Smooth muscle cell (in vitro differentiated cells): Measurements from ENCODE around the gene RNU4-1. TPM values are rescaled to one million over a fixed set of nuclear protein-coding genes. Genes with fewer than 3 reads are reported as not detected.

ENCODE experiments used
- DNase-seq: peaks from one replicate; lab custom pipeline; 2025; ENCODE audit not compliant: unreplicated experiment; lab: John Stamatoyannopoulos, UW
- H2AFZ ChIP-seq: fragments of 200-600 bp; sonication (generic); 2 replicates; pipeline ENCODE4 v1.6.0; 2016; ENCODE audit warnings: antibody characterized with exemption, low read depth, mild to moderate bottlenecking
- H3F3A ChIP-seq: fragments of 200-600 bp; sonication (generic); 2 replicates; pipeline ENCODE4 v1.6.0; 2017; ENCODE audit warnings: antibody characterized with exemption, low read depth
- H3K27ac ChIP-seq: fragments of 200-600 bp; sonication (generic); 2 replicates; pipeline ENCODE4 v1.5.1; 2016; ENCODE audit warnings: low read depth, mild to moderate bottlenecking
- H3K27me3 ChIP-seq: fragments of 200-600 bp; sonication (generic); 2 replicates; pipeline ENCODE4 v1.6.1; 2016; ENCODE audit warnings: low read depth, mild to moderate bottlenecking
- H3K36me3 ChIP-seq: fragments of 200-600 bp; sonication (generic); 2 replicates; pipeline ENCODE4 v1.5.1; 2016; ENCODE audit warnings: low read depth
- H3K4me1 ChIP-seq: fragments of 200-600 bp; sonication (generic); 2 replicates; pipeline ENCODE4 v1.5.1; 2016; ENCODE audit warnings: low read depth
- H3K4me2 ChIP-seq: fragments of 200-600 bp; sonication (generic); 2 replicates; pipeline ENCODE4 v1.6.0; 2016; ENCODE audit warnings: mild to moderate bottlenecking
- H3K4me3 ChIP-seq: fragments of 200-600 bp; sonication (generic); 2 replicates; pipeline ENCODE4 v1.5.1; 2016; ENCODE audit warnings: mild to moderate bottlenecking
- H3K79me2 ChIP-seq: fragments of 200-600 bp; sonication (generic); 2 replicates; pipeline ENCODE4 v1.6.0; 2016; ENCODE audit warnings: low read depth, mild to moderate bottlenecking
- H3K9ac ChIP-seq: fragments of 200-600 bp; sonication (generic); 2 replicates; pipeline ENCODE4 v1.6.0; 2016; ENCODE audit warnings: low read depth
- H3K9me3 ChIP-seq: fragments of 200-600 bp; sonication (generic); replicated peaks from 2 replicates; pipeline ENCODE4 v1.5.1; 2016; ENCODE audit warnings: low read depth
- H4K20me1 ChIP-seq: fragments of 200-600 bp; sonication (generic); 2 replicates; pipeline ENCODE4 v1.6.0; 2016; ENCODE audit warnings: low read depth
- CTCF ChIP-seq: fragments of 200-600 bp; sonication (generic); IDR thresholded peaks from 2 replicates; pipeline ENCODE4 v1.5.1; 2017; ENCODE audit warnings: borderline replicate concordance, mild to moderate bottlenecking, antibody characterized with exemption; ENCODE audit not compliant: insufficient read depth, poor library complexity, severe bottlenecking
- WGBS: methylation state at CpG from one replicate; pipeline ENCODE4 v1.1.7; 2016; ENCODE audit warnings: low lambda C conversion rate; 5-methylcytosine and 5-hydroxymethylcytosine counted together
- polyA plus RNA-seq: library from polyadenylated mRNA; unstranded; fragments of >200 nt; fragmentation: Nextera tagmentation; extraction: Ambion mirVana; gene quantifications from 2 replicates; pipeline ENCODE4 v1.2.1, GENCODE V29; 2016
- total RNA-seq: library from RNA; depleted of rRNA; stranded (reverse); fragments of >200 nt; gene quantifications from 2 replicates; pipeline ENCODE4 v1.2.3, GENCODE V29; 2014

The RNU4-1 gene
- total and polyA plus RNA-seq, 2 experiments from 2014 or later = under 0.01 TPM; not detected in 1

DNA sequence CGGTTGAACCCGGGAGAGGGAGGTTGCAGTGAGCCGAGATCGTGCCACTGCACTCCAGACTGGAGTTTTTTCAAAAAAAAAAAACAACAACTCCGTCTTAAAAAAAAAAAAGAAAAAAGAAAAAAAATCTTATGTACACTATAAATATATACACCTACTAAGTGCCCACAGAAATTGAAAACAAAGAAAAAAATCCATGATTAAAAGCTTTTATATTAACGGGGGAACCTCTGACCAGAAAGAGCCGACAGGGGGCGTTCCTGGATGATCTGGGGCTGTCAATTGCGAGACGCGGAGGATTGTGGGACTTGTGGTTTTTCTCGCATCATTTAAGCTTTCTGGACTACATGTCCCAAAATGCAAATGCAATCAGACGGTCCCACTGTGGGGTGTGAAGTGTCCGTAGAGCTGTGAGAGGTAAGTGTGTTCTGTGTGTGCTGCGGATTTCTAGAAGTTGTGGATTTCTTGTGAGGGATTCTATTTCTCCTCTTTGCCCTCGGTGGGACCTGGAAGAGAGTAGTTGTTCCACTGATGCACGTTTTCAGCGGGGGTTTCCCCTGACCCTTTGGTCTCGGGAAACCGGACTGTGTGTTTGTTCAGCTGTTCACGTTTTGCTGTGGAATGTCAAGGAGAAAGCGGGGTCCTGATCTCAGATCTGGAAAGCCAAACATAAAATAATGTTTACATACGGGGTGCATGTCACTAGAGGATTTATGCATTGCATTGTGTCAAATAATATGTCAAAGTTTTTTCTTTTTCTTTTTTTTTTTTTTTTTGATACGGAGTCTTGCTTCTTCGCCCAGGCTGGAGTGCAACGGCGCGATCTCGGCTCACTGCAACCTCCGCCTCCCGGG lies 9.2 kb upstream of the RNU4-1 start, which contains the start of gene SIRT4:
TSS of gene SIRT4 (plus strand) at position 360 of the 854 bp plus-strand sequence. CDS start 1,241 bp downstream, outside the sequence.
- Histone ChIP-seq H3K36me3 (no peaks in the 10 kb centered on the region), H3K4me3 (peak within 1 kb of the TSS; percentile 77), H3K4me2 (peak within 1 kb of the TSS; percentile 84), H2AFZ (peak within 1 kb of the TSS; percentile 99), H3K27me3 (no peaks in the 10 kb centered on the region), H3K27ac (no peak within 1 kb of the TSS), H3K4me1 (no peaks in the 10 kb centered on the region), H3F3A (no peaks in the 10 kb centered on the region), H3K9ac (peak within 1 kb of the TSS; percentile 50), H3K9me3 (no peaks in the 10 kb centered on the region), H3K79me2 (no peaks in the 10 kb centered on the region), H4K20me1 (no peaks in the 10 kb centered on the region)
- 14% methylated on average over 28 of the region's 31 CpGs for WGBS
- DNase-seq = peak; percentile 33
- peak; percentile 76 for TF ChIP-seq CTCF

DNA sequence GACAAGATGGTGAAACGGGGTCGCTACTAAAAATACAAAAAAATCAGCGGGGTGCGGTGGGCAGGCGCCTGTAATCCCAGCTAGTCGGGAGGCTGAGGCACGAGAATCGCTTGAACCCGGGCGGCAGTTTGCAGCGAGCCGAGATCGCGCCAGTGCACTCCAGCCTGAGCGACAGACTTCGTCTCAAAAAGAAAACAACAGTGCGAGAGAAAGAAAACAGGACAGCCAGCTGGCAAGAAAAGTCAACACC lies 701 bp downstream of the RNU4-1 start:
- Histone ChIP-seq H3K4me1 (peaks cover 5% of the 10 kb centered on the region), H3K4me2 (peak overlapping the region; percentile 86), H3K36me3 (no peaks in the 10 kb centered on the region), H3K27me3 (no peaks in the 10 kb centered on the region), H3K9me3 (no peaks in the 10 kb centered on the region), H4K20me1 (no peaks in the 10 kb centered on the region), H3K27ac (peak overlapping the region; percentile 100), H3K9ac (peak overlapping the region; percentile 99), H3F3A (peaks cover 5% of the 10 kb centered on the region), H3K79me2 (no peaks in the 10 kb centered on the region), H2AFZ (no peak overlapping the region), H3K4me3 (peak overlapping the region; percentile 64)
- WGBS = 0% methylated on average over 16 of the region's 17 CpGs
- TF ChIP-seq CTCF = no peak
- no peak for DNase-seq

- Histone ChIP-seq H3K79me2 (no peaks in the 10 kb centered on the region), H3K36me3 (no peaks in the 10 kb centered on the region), H3K9ac (no peak overlapping the region), H3K4me1 (peaks cover 8% of the 10 kb centered on the region), H3K4me2 (peak overlapping the region; percentile 63), H3K27me3 (no peaks in the 10 kb centered on the region), H2AFZ (no peak overlapping the region), H4K20me1 (no peaks in the 10 kb centered on the region), H3K4me3 (peak overlapping the region; percentile 20), H3K27ac (peak overlapping the region; percentile 100), H3K9me3 (no peaks in the 10 kb centered on the region), H3F3A (peaks cover 5% of the 10 kb centered on the region)
- 42% methylated on average over 22 of the region's 22 CpGs for WGBS
- no peak for TF ChIP-seq CTCF
- no peak for DNase-seq
These were observed 2.3 kb downstream of the RNU4-1 start for GRCh38 chr12:120290609-120291305.
